OCI-LY3 (cell line): ENCODE data around the gene CCDC121.

Experiments
- CTCF ChIP-seq: fragments of 200-600, 300-600 bp; sonication (generic); IDR thresholded peaks from 2 replicates; pipeline ENCODE4 v1.5.1; 2014; ENCODE audit warnings: antibody characterized with exemption, low read length, low read depth
- EZH2phosphoT487 ChIP-seq: fragments of 200-600 bp; shearing (Covaris generic); IDR thresholded peaks from 2 replicates; pipeline ENCODE4 v1.6.1; 2018; ENCODE audit warnings: antibody characterized with exemption, mixed run types, low read depth

GRCh38 chr2:27613985-27614384 is 14.8 kb downstream of the CCDC121 start:
- TF ChIP-seq CTCF (no peak), EZH2phosphoT487 (no peak)
